GM18520 (cell line): ENCODE data around the gene APOA4.

Experiments
- ATAC-seq: cut with Tn5 transposase; IDR thresholded peaks from one replicate; pipeline ENCODE4 v1.9.1; 2021; ENCODE audit not compliant: unreplicated experiment

The APOA4 gene

GRCh38 chr11:116782728-116783127 lies 40.4 kb downstream of the APOA4 start:
- ATAC-seq: no peak

- no peak for ATAC-seq
Measured at GRCh38 chr11:116778556-116778955, 44.5 kb downstream of the APOA4 start.

- no peak for ATAC-seq
Measured at GRCh38 chr11:116777056-116777455, 46.0 kb downstream of the APOA4 start.

- no peak for ATAC-seq
Measured at GRCh38 chr11:116776522-116776984, 46.6 kb downstream of the APOA4 start.

GRCh38 chr11:116775975-116776374 lies 47.1 kb downstream of the APOA4 start:
- no peak for ATAC-seq

GRCh38 chr11:116774661-116775060 lies 48.4 kb downstream of the APOA4 start:
- ATAC-seq: no peak

- ATAC-seq: peak; percentile 6
Measured at GRCh38 chr11:116773203-116774097, 49.7 kb downstream of the APOA4 start.

- peak; percentile 81 for ATAC-seq
Measured at GRCh38 chr11:116772443-116773202, 50.5 kb downstream of the APOA4 start, which contains the start of gene BUD13. TSS of gene BUD13 (minus strand) at chr11:116772987. CDS start at chr11:116772964, 23 bp downstream.

- no peak for ATAC-seq
Measured at GRCh38 chr11:116771935-116772334, 51.2 kb downstream of the APOA4 start.
